Hematopoietic multipotent progenitor cell treated with erythropoietin and hydrocortisone succinate and interleukin-3 and kit ligand, for 17 days (in vitro differentiated cells): ENCODE data around the gene CIRBP.
"Not testable (repeated sequence)": the region's sequence is repeated elsewhere in the genome, so short reads cannot be mapped to it uniquely, and the experiment has no call there.

Experiments
- DNase-seq: peaks from one replicate; pipeline ENCODE4 v3.0.0-alpha.2; 2015; ENCODE audit warnings: low spot score

The CIRBP gene

DNA sequence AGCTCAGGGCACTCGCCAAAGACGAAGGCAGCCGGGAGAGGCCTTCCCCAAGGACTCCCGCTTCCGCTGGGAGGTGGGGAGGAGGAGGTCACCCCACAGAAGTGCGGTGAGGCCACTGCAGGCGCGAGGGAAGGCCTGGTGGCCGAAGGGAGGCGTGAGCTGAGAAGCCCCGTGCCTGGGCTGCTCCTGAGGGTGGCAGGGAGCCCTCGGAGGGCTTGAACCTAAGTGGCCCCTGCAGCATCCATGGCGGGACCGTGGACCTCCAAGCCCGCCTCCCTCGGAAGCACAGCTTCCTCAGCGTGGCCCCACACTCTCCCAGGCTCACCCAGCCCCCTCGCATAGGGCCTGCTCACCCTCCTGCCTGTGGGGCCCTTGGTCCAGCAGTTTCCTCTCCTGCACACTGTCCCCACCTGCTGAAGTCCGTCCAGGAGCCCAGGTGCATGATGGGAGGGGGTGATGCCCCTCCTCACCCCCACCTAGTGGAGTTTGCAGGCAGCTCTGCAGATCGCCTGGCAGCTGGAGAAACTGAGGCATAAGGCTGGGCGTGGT is 42.5 kb downstream of the CIRBP start:
- no peak for DNase-seq

DNA sequence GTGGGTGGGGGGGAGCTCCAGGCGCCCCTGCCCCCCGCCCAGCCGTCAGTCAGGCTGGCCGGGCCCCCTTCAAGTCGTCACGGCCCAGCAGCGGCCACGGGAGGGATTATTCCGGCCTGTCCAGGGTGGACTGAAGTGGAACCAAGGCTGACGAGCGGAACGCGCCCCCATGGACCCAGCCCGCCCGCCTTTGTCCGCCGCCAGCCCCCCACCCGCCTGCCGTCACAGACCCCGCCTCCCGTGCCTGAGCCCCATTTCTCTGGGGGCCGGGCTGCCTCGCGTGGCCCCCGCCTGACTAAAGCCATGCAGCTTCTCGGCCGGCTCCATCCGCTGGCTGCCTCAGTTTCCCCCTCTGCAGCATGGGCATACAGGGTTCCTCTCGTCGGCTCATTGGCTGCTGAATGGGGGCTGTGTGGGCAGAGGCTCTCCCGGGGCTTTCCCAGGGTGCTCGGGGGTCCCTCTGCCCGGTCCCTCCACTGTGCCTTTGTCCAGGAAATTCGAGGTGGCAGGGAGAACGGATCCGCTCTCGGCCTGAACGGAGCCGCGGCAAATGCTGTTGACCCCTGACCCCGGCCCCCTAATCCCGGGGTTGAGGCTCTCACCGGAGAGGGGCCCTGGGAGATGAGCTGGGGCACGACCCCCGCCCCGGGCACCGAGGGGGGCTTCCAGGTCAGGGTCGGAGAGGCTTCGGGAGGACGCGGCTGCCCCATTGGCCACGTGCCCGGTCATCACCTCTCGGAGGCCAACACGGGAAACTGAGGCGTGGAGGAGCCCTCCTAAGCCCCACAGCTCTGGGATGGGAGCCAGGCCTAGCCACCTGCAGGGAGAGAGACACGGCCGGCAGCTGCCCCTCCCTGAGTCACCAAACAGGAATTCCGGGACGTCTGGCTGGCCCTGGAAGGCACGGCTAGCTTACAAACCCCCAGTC is 43.9 kb downstream of the CIRBP start:
- no peak for DNase-seq

DNA sequence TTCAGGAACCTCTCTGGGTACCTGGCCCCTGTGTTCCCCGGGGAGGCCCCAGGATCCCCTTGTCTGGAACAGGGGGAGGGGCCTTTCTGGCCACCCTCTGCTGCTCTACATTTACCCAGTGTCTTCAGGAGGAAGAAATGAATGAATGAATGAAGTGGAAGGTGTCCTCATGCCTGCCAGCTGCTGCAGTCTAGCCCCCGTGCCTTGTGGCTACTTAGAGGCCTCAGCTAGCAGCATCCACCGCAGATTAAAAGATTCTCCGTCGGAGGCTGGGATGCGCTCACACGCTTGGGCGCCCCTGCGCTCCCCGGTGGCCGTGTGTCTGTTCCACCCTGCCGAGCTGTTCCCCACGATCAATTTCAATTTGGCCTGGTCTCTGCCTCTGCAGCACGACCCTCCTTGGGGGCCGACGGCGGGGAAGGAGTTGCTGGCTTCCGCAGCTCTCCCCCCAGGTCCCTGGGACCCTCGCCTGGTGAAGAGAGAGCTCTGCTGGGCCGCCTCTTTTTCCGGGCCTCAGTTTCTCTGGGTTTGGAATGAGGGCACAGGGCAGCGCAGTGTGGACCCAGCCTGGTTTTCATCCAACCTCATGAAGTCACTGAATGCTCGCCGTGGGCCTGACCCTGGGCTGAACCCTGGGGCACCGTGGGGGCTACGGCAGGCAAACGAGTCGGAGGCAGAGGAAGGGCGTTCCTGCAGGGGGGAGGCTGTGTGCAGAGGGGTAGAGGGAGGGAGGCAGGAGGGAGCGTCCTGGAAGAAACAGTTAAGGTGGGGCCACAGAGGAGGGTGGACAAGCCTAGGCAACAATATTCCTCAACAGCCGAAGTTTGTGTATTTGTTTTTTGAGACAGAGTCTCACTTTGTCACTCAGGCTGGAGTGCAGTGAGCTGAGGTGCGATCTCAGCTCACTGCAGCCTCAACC is 44.8 kb downstream of the CIRBP start:
- no peak for DNase-seq

DNA sequence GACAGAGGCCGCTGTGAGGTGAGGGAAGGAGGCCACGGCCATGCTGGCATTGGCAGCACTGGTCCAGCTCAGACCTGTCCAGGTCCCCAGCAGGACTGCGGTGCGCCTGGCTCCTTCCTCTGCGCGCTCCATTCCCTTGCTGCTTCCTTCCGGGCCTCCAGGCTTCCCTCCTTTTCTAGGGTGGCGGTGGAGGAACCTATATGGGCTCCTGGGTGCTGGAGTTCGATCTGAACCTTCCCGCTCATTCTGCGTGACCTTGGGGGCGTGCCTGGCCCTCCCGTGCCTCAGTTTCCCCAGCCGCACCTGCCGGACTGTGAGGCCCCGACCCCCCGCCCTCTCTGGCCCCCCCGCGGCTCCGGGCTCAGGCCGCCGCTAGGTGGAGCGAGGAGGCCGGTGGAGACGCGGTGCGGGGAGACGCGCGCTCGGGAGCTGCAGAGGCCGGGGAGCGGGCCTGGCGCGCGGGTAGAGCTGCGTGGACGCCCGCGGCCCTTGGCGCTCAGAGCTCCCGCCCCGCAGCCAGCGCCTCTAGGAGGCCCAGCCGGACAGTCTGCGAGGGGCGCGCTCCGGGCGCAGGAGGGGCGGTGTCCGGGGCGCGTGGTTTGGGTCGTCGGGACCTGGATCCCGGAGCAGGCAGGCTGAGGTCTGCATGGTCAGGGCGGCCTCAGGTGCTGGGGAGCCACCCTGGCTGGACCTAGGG is 46.5 kb downstream of the CIRBP start:
- DNase-seq: no peak

DNA sequence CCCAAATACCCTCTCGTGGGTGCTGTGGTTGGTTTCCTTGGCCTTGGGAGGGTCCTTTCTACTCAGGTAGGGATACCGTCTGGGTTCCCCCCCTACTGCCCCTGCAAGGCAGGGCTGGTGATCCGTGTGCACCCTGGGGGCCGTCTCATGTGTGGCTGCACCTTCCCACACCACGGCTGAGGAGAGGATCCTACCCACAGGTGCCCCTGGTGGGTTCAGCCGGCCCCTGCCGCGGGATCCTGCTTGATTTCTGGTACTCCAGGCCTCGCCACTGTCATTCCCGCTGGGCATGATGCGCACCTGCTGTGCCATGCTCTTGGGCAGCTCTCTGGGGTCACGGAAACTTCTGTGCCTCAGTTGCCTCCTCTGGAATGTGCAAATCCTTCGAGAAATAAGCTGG is 47.3 kb downstream of the CIRBP start:
- no peak for DNase-seq

DNA sequence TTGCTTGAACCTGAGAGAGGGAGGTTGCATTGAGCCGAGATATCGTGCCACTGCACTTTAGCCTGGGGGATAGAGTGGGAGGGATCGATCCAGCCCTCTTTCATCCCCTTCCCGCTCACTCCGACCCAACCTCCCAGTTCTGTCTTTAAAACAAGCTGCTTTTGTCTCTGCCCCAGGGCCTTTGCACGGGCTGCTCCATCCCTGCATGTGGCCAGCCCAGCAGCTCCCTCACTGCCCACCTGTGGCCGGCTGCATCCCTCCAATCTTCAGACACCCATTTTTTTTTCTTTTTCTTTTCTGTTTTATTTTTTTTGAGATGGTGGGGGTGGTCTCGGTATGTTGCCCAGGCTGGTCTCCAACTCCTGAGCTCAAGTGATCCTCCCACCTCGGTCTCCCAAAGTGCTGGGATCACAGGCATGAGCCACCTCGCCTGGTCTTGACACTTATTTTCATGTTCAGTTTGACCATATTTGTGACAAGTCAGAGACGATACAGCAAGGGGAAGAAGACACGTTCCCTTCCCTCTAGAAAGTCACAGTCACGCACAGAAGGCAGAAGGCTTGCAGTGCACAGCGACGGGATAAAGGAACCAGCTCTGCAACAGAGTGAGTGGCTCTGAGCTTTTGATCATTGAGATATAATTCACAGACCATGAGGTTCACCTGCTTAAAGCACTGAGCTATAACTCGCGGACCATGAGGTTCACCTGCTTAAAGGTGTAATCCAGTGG is 48.3 kb downstream of the CIRBP start:
- no peak for DNase-seq

DNA sequence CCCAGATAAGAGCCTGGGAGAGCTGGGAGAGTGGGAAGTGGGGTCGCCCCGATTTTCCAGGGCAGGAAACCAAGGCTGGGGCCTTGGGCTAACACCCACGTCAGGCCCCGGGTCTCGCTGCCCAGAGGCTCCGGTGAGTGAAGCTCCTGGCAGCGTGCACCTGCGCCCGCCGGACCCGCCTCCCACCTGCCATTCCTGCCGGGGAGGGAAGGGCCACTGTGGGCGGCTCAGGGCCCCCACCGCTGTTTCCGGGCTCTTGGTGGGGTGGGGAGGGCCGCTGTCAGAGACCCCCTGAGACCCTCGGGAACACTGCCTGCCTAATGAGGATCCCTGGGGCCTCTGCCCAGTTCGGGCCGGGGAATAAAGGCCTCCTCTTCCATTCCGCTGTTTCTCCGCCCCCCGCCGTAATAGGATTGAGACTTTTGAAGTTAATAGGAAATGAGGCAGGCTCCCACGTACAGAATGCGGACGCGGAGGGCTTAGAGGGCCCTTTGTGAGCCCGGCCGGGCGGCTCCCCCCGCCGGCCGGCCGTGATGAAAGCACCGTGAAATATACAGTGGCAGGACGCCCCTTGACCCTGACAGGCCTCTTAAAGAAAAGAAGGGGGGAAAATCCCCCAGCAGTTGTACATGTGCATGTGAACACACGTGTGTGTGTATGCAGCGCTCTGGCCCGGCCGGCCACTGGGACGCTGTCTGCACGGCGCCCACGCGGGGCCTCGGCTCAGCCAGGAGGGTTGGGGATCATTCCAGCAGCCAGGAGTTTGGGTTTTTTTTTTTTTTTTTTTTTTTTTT is 49.7 kb downstream of the CIRBP start:
- no peak for DNase-seq

DNA sequence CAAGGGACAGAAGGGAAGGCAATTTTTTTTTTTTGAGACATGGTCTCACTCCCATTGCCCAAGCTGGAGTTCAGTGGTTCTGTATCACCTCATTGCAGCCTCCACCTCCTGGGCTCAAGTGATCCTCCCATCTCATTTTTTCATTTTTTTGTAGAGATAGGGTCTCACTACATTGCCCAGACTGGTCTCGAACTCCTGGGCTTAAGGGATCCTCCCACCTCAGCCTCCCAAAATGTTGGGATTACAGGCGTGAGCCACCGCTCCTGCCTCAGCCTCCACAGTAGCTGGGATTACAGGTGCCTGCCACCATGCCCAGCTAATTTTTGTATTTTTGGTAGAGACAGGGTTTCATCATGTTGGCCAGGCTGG is 51.1 kb downstream of the CIRBP start:
- DNase-seq: not testable (repeated sequence)

DNA sequence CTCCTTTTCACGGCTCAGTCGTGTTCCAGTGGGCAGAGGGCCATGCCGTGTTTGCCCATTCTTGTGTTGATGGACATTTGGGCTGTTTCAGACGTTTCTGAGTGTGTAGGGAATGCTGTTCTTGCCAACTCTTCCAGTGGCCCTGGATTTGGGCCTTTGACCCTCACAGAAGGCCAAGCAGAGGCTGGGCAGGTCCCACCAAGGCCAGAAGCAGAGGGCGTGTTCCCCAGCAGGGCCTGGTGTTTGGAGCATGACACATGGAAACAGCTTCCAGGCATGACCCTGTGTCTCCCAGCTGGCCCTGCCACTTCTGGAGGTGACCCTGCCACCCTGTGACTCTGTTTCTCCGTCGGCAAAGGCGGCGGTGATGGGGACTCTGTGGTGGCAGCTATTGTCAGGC is 52.4 kb downstream of the CIRBP start:
- no peak for DNase-seq

DNA sequence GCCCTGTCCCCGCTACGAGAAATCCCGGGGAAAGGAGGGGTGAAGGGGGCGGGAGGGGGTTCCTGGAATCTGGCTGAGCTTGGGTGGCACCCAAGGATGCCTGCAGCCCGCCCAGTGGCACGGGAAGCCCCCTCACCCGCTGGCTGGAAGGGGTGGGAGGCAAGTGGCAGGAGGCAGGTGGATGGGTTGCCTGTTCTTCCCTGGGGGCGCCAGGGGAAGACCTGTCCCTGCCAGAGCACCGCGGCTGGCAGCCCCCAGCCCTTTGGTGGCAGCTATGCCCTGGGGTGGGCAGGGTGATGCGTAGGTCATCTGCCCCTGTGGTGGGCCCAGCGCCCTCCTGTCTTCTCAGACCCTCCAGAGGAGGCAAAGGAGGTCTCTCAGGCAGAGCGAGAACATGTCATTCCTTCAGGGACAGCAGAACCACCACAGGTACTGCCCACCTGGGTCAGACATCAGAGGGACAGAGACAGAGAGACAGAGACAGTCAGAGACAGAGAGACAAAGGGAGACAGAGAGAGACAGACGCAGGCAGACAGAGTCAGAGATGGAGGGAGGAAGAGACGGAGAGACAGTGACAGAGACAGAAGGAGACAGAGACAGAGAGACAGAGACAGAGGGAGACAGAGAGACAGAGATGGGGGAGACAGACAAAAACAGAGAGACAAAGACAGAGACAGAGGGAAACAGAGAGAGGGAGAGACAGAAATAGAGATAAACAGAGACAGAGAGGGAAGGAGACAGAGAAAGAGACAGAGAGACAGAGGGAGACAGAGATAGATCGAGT is 53.3 kb downstream of the CIRBP start:
- DNase-seq: no peak

DNA sequence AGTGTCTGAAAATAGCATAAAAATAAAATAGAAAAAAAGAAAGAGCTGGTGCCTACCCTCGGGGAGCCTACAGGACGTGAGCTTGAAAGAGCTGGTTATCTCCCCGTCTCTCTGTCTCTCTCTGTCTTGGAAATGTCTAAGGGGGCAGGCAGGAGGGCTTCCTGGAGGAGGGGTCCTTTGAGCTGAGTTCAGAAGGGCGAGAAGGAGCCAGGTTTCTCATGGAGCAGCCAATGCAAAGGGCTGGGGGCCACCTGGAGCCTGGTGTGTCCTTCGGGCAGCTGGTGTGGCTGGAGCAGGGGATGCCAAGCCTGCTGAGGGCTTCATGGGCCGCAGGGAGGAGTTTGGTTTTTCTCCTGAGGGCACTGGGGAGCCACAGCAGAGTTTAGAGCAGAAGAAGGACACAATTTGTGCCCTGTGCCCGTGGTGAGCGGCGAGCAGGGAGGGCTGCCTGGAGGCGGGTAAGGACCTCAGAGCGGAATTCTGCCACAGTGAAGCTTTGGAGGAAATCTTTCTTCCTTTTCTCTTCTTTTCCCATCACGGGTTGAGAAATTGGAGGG is 55.2 kb downstream of the CIRBP start:
- no peak for DNase-seq
